Measurements from ENCODE around the gene FXYD3.

The FXYD3 gene

DNA sequence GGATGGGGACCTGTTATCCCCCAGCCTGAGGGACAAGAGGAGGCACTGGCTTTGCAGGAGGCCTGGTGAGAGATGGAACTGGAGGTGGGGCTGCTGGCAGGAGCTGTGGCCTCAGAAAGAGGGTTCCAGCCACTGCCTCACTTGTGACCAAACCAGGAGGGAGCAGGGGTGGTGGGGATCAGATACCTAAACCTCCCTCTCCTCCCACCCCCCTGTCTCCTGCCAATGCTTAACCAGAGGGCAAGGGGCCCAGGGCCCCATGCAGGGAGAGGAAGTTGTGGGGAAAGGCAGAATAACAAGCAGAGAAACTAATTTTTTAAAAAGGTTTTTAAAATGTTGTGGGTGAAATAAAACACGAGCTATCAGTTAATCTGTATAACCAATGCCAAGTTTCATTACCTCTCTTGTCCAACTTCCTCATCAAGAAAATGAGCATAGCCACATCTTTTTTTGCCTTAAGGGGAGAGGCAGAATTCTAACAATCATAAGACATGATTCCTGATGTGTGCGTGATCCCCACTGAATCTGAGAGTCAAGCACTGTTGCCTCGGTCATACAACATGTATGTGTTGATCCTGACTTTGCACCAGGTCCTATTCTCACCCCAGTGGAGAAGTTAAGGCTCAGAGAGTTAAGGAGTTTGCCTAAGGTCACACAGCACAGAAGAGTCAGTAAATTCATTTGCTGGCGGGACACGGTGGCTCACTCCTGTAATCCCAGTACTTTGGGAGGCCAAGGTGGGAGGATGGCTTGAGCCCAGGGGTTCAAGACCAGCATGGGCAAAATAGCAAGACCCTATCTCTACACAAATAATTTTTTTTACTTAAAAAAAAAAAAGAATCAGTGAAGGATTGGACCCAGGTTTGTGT, 51.9 kb downstream of the FXYD3 start:
- H3K4me3 ChIP-seq (ENCODE audit: low read depth, low read length) = no peak overlapping the region
- TF ChIP-seq, protein P1, sequence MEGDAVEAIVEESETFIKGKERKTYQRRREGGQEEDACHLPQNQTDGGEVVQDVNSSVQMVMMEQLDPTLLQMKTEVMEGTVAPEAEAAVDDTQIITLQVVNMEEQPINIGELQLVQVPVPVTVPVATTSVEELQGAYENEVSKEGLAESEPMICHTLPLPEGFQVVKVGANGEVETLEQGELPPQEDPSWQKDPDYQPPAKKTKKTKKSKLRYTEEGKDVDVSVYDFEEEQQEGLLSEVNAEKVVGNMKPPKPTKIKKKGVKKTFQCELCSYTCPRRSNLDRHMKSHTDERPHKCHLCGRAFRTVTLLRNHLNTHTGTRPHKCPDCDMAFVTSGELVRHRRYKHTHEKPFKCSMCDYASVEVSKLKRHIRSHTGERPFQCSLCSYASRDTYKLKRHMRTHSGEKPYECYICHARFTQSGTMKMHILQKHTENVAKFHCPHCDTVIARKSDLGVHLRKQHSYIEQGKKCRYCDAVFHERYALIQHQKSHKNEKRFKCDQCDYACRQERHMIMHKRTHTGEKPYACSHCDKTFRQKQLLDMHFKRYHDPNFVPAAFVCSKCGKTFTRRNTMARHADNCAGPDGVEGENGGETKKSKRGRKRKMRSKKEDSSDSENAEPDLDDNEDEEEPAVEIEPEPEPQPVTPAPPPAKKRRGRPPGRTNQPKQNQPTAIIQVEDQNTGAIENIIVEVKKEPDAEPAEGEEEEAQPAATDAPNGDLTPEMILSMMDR (IDR thresholded peaks at IDR 0.05; ENCODE audit: low read depth, low read length) = no peak

DNA sequence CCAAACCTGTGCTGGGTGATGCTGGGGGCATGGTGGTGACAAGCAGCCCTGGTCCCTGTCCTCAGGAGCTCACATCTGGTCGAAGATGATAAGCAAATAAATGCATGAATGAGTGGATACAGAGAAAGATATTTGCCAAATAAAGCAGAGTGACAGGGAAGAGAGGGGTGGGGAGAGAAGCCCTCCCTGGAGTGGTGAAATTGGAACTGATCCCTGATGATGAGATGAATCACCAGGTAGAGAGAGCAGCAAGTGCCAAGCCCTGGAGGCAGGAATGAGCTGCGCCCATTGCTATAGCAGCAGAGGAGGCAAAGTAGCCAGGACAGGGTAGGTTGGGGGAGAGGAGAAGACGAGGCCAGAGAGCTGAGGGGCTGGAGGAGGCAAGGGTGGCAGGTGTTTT, 52.6 kb downstream of the FXYD3 start:
- H3K4me3 ChIP-seq (ENCODE audit: low read depth, low read length) = no peak overlapping the region
- TF ChIP-seq, protein P1 (IDR thresholded peaks at IDR 0.05; ENCODE audit: low read depth, low read length) = no peak

DNA sequence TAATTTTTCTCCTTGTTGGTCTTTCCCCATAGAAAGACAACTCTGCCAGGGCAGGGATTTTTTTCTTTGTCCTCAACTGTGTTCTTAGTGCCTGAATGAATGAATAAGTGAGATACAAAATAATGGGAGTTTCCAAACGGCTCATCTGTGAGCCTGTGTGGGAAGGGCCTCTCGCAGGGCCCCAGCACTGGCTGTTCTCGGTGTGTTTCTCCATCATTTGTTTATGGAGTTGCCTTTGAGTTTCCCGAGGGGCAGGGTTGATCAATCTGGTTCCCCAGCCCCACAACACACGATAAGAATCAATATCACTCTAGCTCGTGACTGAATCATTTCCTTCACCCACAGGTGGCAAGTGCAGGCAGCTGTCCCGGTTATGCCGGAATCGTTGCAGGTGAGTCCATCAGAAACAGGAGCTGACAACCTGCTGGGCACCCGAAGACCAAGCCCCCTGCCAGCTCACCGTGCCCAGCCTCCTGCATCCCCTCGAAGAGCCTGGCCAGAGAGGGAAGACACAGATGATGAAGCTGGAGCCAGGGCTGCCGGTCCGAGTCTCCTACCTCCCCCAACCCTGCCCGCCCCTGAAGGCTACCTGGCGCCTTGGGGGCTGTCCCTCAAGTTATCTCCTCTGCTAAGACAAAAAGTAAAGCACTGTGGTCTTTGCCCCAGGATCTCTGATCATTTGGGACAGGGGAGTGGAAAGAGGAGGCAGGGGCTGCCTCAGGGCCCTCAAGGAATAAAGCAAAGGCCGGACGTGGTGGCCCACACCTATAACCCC, 53.8 kb downstream of the FXYD3 start:
- TF ChIP-seq, protein P1 (IDR thresholded peaks at IDR 0.05; ENCODE audit: low read depth, low read length) = no peak
- no peak overlapping the region for H3K4me3 ChIP-seq (ENCODE audit: low read depth, low read length)

DNA sequence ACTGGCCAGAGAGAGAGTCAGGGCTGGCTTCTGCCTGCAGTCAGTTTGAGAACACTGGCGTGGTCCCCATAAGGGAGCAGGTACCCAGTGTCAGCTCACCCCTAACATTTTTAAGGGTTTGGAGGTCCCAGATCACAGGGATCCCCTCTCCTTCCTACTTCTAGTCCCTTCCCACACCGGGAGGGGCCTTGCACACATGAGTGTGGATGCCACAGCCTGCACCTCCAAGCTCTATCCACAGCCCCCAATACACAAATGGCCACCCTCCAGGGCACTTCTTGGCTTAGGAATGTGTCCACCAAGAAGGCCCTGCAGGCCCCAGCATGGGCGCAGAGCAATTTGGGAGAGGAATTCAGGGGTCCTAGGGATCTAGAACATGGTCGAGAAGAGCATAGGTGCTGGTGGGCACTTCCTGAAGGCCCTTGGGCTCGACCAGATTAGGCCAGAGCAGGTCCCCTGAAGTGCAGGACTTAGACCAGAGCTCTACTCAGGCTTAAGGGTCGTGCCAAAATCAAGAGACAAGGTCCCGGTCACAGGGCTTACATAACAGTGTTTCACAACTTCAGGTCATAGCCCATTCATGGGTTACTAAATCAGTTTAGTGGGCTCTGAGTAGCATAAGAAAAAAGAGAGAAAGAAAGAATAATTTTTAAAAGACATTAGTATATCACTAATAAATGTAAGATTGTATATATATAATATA, 54.9 kb downstream of the FXYD3 start:
- TF ChIP-seq, protein P1 (IDR thresholded peaks at IDR 0.05; ENCODE audit: low read depth, low read length) = no peak
- no peak overlapping the region for H3K4me3 ChIP-seq (ENCODE audit: low read depth, low read length)

DNA sequence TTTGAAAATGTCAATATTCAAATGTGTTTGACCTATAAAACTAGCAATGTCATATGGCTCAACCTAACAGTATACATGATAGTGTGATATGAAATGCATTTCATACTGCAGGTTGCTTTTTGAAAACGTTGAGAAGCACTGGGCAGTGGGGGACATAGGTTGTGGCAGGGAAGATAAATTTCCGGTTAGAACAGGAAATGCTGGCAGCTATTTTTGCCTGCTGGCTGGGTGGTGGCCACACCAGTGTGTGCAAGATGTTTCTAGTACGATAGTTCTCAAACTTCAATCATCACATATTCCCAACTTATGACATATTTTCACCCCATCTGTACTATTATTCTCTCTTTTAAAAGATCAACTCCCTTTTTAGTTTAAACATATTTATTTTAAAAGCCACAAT, 56.1 kb downstream of the FXYD3 start:
- H3K4me3 ChIP-seq (ENCODE audit: low read depth, low read length) = no peak overlapping the region
- TF ChIP-seq, protein P1 (IDR thresholded peaks at IDR 0.05; ENCODE audit: low read depth, low read length) = no peak

Measured in WI38 (cell line).